Right renal cortex interstitium (tissue), 3 donors: ENCODE results near the gene SEMA7A. TPM values are rescaled to one million over a fixed set of nuclear protein-coding genes. Genes with fewer than 3 reads are reported as not detected.
A peak's percentile ranks its signal among the peaks of the same experiment; 100 is the strongest.

ENCODE experiments used
- DNase-seq, 3 donors: peaks; one replicate each; pipeline ENCODE4 v3.0.0-alpha.2; 2013; ENCODE audit warnings: low read depth in 3 of 3, low spot score in 2 of 3
- polyA plus RNA-seq, 3 donors: library from polyadenylated mRNA; unstranded; fragments of 120-200 nt; gene quantifications; one replicate each; pipeline ENCODE4 v1.2.1, GENCODE V29; 2013; ENCODE audit not compliant: insufficient read length in 3 of 3

Gene SEMA7A
- polyA plus RNA-seq, 3 donors = 5.2 to 6.6 (median 5.9) TPM

GRCh38 chr15:74451861-74452835 is 18.4 kb upstream of the SEMA7A start:
- DNase-seq = no peak

GRCh38 chr15:74451322-74451721 is 17.6 kb upstream of the SEMA7A start:
- no peak for DNase-seq

GRCh38 chr15:74449643-74450205 is 16.0 kb upstream of the SEMA7A start:
- DNase-seq = no peak

DNA sequence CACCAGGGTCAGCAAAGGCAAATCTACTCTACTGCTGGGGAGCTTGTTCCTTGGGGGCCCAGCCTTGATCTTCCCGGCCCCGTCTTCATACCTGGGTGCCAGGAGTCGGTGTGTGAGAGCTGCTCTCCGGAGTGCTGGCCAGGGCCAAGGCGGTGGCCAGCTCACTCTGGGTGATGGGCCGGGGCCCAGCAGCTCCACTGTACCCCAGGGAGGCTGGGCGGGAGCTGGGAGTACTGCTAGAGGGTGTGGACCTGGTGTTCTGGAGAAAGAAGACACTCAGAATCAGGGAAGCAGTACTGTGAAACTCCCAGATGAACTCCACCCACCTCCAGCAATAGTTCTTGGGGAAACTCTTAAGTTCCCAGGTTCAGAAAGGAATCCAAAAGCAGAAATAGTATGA is 15.3 kb upstream of the SEMA7A start:
- DNase-seq = no peak

DNA sequence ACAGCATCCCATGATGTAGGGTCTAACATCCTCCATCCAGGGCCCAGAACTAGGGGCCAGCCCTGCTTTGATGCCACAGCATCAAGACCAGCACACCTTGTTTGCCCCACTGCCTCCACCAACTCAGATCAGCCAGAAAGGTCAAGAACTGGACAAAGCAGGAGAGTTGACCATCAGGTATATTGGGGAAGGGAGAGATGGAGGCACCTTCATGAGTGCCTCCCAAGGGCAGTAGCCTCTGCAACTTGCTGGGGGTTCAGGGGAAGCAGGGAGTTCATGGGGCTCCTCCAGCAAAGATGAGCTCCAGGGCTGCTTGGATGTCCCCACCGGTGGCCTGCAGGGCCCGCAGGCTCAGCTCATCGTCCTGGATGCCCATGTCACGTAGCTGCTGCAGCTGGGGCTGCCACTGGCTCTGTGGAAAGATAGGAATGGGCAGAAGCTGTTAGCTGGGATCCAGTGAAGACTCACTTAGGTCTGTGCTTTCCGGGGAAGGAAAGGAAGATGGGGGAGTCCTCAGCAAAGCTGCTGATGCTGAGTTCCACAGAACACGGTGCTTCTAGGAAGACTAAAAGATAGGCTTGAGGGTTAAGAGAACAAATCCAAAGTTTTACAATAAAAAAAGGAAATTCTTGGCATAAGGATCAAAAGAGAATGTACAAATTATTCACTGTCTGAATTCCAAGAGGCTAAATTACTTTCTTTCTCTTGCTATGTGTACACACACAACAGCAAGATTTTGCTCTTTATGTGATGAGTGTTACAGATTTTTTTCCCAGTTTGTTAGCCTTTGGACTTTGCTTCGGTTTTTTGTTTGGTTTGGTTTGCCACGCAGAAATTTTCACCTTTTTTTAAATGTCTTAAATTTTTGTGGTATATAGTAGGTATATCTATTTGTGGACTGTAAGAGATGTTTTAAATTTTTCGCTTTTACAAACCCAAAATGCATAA is 12.3 kb upstream of the SEMA7A start:
- DNase-seq = no peak

- no peak for DNase-seq
These were observed 10.6 kb upstream of the SEMA7A start for GRCh38 chr15:74444106-74445062.

GRCh38 chr15:74443100-74443909 is 9.5 kb upstream of the SEMA7A start:
- no peak for DNase-seq

- DNase-seq = no peak
These were observed 8.8 kb upstream of the SEMA7A start for GRCh38 chr15:74442604-74443003.

- DNase-seq = no peak
These were observed 8.3 kb upstream of the SEMA7A start for GRCh38 chr15:74442063-74442462.

GRCh38 chr15:74441248-74441941 is 7.6 kb upstream of the SEMA7A start:
- no peak for DNase-seq

DNA sequence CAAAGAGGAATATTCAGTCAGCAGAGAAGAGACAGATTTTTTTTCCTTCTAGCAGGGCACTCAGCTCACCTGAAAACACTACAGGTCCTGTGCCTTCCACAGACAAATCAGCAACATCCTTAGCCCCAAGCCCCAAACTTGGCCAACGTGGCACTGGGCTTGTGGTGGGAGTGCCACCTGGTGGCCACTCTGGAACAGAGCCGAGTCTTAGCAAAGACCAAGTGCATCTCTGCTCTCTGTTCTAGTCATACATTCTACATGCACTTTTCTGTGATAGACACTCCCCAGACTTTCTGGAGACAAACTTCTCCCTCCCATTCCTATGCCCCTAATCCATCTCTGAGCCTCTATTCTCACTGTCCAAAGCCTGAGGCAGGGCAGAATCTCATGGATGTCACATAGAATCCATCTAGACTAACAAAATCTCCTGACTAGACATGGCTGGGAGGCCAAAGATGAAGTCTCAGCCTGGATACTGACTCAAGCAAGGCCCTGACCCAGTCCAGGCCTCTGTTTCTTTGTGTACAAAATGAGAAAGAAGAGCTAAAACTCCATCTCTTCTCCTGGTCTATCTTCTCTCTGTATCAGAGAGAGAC is 5.1 kb upstream of the SEMA7A start:
- peak in 1 of 3 donors; percentile 59 for DNase-seq

GRCh38 chr15:74438206-74438605 is 4.4 kb upstream of the SEMA7A start:
- no peak for DNase-seq

DNA sequence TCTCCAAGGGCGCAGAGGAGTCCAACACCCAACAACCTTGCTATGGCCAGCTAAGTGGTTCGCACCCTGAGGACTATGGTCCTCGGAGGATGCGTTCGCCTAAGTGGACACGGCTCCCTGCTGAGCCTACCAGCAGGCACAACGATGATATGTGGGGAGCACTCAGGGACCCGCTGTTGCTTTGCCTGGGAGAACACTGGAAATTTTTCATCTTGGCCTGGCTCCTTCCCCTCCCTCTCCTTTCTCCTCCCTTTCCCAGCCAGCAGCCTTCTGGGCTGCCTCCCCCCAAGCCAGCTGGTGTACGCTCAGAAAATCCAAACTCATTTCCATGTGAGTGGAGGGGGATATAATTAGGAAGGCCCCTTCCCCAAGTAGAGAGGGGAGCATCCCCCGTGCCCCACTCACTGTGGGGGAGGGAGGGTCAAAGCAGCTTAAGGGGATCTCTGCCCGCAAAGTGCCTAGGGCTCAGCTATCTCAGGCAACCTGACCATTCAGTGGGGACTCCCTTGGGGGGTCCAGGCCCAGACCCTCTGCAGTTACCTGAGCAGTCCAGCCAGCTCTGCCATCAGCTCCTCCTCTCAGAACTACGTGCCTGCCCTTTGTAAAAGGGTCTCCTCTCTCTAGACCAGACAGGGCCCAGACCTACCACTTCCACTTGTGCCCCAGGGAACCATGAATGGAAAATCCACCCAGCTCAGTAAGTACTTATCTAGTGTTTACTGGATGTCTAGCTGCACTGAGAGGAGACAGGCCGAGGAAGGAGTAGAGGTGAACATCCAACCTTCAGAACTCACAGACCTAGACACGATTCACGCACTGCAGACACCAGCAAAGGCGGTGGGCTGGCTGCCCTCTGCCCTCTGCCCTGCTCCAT is 742 bp upstream of the SEMA7A start:
- no peak for DNase-seq

DNA sequence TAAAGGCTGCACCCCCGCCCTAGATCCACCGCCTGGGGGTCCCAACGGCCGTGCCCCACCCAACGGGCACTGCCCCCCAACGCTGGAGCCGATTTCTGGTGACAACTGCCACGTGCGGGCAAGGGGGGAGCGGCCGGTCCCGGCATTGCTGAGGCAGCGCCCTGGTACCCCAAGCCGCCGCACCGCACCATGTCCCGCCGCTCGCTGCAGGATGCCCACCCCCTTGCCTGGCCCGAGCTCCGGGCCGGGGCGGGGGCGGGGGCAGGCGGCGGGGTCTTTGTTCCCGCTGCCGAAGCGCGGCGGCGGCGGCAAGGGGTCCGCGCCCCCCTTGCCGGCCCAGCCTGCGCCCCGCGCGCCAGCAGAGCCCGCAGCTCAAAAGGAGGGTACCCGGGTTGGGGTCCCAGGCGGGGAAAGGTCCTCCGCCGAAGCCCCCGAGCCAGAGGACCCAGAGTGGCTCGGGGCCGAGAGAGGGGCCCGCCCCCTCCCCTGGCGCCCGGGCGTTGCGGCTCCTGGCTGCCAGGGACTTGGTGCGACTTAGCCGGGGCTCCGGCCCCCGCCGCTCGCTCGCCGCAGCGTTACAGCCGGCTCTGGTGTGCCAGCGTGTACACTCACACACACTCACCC is 678 bp downstream of the SEMA7A start:
- DNase-seq = no peak

GRCh38 chr15:74432271-74432967 is 1.3 kb downstream of the SEMA7A start:
- no peak for DNase-seq

GRCh38 chr15:74431645-74432044 is 2.1 kb downstream of the SEMA7A start:
- DNase-seq = no peak
